Mesendoderm (in vitro differentiated cells): ENCODE measurements around the gene RNF13.
"Not testable (repeated sequence)": the region's sequence is repeated elsewhere in the genome, so short reads cannot be mapped to it uniquely, and the experiment has no call there.

ENCODE experiments used
- DNase-seq: peaks from one replicate; pipeline ENCODE4 v3.0.0; 2013
- H2AK5ac ChIP-seq: 2 replicates; pipeline ENCODE4 v1.6.1; 2013; ENCODE audit warnings: low read length, inconsistent platforms
- H2BK120ac ChIP-seq: 2 replicates; pipeline ENCODE4 v1.6.1; 2013; ENCODE audit warnings: low read depth, mild to moderate bottlenecking, low read length, moderate library complexity, mixed read lengths
- H2BK15ac ChIP-seq: replicated peaks from 2 replicates; pipeline ENCODE4 v1.6.1; 2013; ENCODE audit warnings: low read depth, mild to moderate bottlenecking, moderate library complexity
- H2BK5ac ChIP-seq: 2 replicates; pipeline ENCODE4 v1.6.1; 2013; ENCODE audit warnings: low read length, inconsistent platforms
- H3K18ac ChIP-seq: 2 replicates; pipeline ENCODE4 v1.6.1; 2013; ENCODE audit warnings: mild to moderate bottlenecking, low read length, mixed read lengths
- H3K23ac ChIP-seq: one replicate; pipeline ENCODE4 v1.6.1; 2013; ENCODE audit warnings: low read length
- H3K27ac ChIP-seq: 2 replicates; pipeline ENCODE4 v1.5.1; 2013; ENCODE audit warnings: low read depth, mild to moderate bottlenecking, inconsistent platforms, low read length, moderate library complexity
- H3K27me3 ChIP-seq: 2 replicates; pipeline ENCODE4 v1.6.1; 2013; ENCODE audit warnings: low read length, control low read depth, mild to moderate bottlenecking, inconsistent platforms; ENCODE audit not compliant: insufficient read depth, poor library complexity
- H3K36me3 ChIP-seq: 2 replicates; pipeline ENCODE4 v1.6.1; 2013; ENCODE audit warnings: low read length, inconsistent platforms; ENCODE audit not compliant: control insufficient read depth, insufficient read depth
- H3K4ac ChIP-seq: one replicate; pipeline ENCODE4 v1.6.1; 2013; ENCODE audit warnings: low read depth, mild to moderate bottlenecking, low read length, moderate library complexity
- H3K4me1 ChIP-seq: 2 replicates; pipeline ENCODE4 v1.6.1; 2013; ENCODE audit warnings: low read depth, low read length, inconsistent platforms; ENCODE audit not compliant: control insufficient read depth
- H3K4me2 ChIP-seq: 2 replicates; pipeline ENCODE4 v1.6.1; 2013; ENCODE audit warnings: low read length
- H3K4me3 ChIP-seq: 2 replicates; pipeline ENCODE4 v1.5.1; 2013; ENCODE audit warnings: mild to moderate bottlenecking, low read length
- H3K56ac ChIP-seq: one replicate; pipeline ENCODE4 v1.6.1; 2013; ENCODE audit warnings: low read length
- H3K79me1 ChIP-seq: 2 replicates; pipeline ENCODE4 v1.6.1; 2013; ENCODE audit warnings: low read length, inconsistent platforms
- H3K79me2 ChIP-seq: 2 replicates; pipeline ENCODE4 v1.6.1; 2013; ENCODE audit warnings: mild to moderate bottlenecking, low read length; ENCODE audit not compliant: control insufficient read depth, insufficient read depth
- H3K9ac ChIP-seq: 2 replicates; pipeline ENCODE4 v1.6.1; 2013; ENCODE audit warnings: low read length, inconsistent platforms
- H4K5ac ChIP-seq: one replicate; pipeline ENCODE4 v1.6.1; 2013; ENCODE audit warnings: low read length
- H4K8ac ChIP-seq: one replicate; pipeline ENCODE4 v1.6.1; 2013; ENCODE audit warnings: low read depth, mild to moderate bottlenecking, control low read depth, low read length, moderate library complexity
- WGBS: extraction: QIAGEN DNeasy Blood & Tissue Kit; methylation state at CpG from one replicate; pipeline ENCODE4 v1.1.7; 2013; ENCODE audit warnings: low lambda C conversion rate, missing lambda C conversion rate; ENCODE audit not compliant: insufficient coverage; ENCODE audit errors: extremely low coverage; 5-methylcytosine and 5-hydroxymethylcytosine counted together

RNF13 gene

GRCh38 chr3:149943966-149944365, 131.0 kb downstream of the RNF13 start:
- not testable (repeated sequence) for H3K27me3 ChIP-seq, H4K8ac ChIP-seq, H2BK120ac ChIP-seq, H3K4ac ChIP-seq, H3K4me2 ChIP-seq, H3K23ac ChIP-seq, H2BK5ac ChIP-seq, DNase-seq, H2BK15ac ChIP-seq, H4K5ac ChIP-seq, H3K79me2 ChIP-seq, H3K36me3 ChIP-seq, H3K27ac ChIP-seq, H3K4me3 ChIP-seq, H3K9ac ChIP-seq, H3K79me1 ChIP-seq, H3K18ac ChIP-seq, H2AK5ac ChIP-seq, H3K4me1 ChIP-seq, H3K56ac ChIP-seq
- no CpG with 5 or more reads among the region's 3 CpGs for WGBS

GRCh38 chr3:149947231-149947630, 134.2 kb downstream of the RNF13 start:
- no peaks in the 10 kb centered on the region for H3K4me1 ChIP-seq
- no peak overlapping the region for H4K8ac ChIP-seq
- H2BK5ac ChIP-seq = no peak overlapping the region
- H3K79me2 ChIP-seq = no peaks in the 10 kb centered on the region
- no peak overlapping the region for H3K4me2 ChIP-seq
- H3K27ac ChIP-seq = no peak overlapping the region
- no peak overlapping the region for H3K4ac ChIP-seq
- WGBS = no CpG with 5 or more reads among the region's 7 CpGs
- H3K4me3 ChIP-seq = no peak overlapping the region
- no peak overlapping the region for H2BK15ac ChIP-seq
- no peaks in the 10 kb centered on the region for H3K27me3 ChIP-seq
- no peak overlapping the region for H2BK120ac ChIP-seq
- no peak overlapping the region for H3K18ac ChIP-seq
- H3K56ac ChIP-seq = no peak overlapping the region
- H3K36me3 ChIP-seq = no peaks in the 10 kb centered on the region
- no peak overlapping the region for H3K9ac ChIP-seq
- no peak for DNase-seq
- H4K5ac ChIP-seq = no peak overlapping the region
- H3K23ac ChIP-seq = no peak overlapping the region
- no peak overlapping the region for H2AK5ac ChIP-seq
- no peaks in the 10 kb centered on the region for H3K79me1 ChIP-seq

- Histone ChIP-seq H3K9ac (no peak overlapping the region), H3K18ac (no peak overlapping the region), H3K79me1 (no peaks in the 10 kb centered on the region), H4K8ac (no peak overlapping the region), H3K4me2 (no peak overlapping the region), H2BK5ac (no peak overlapping the region), H3K79me2 (no peaks in the 10 kb centered on the region), H3K23ac (no peak overlapping the region), H3K56ac (no peak overlapping the region), H2BK15ac (no peak overlapping the region), H2BK120ac (no peak overlapping the region), H4K5ac (no peak overlapping the region), H3K4me3 (no peak overlapping the region), H2AK5ac (no peak overlapping the region), H3K36me3 (no peaks in the 10 kb centered on the region), H3K27me3 (no peaks in the 10 kb centered on the region), H3K27ac (no peak overlapping the region), H3K4me1 (no peaks in the 10 kb centered on the region), H3K4ac (no peak overlapping the region)
- no peak for DNase-seq
- WGBS = no CpG with 5 or more reads among the region's 2 CpGs
These were observed 136.2 kb downstream of the RNF13 start for GRCh38 chr3:149949181-149949580.

- Histone ChIP-seq H3K18ac (no peak overlapping the region), H3K23ac (no peak overlapping the region), H2BK120ac (no peak overlapping the region), H3K56ac (no peak overlapping the region), H3K4ac (no peak overlapping the region), H3K4me2 (no peak overlapping the region), H3K9ac (no peak overlapping the region), H3K79me1 (no peaks in the 10 kb centered on the region), H2AK5ac (no peak overlapping the region), H2BK5ac (no peak overlapping the region), H2BK15ac (no peak overlapping the region), H3K4me3 (no peak overlapping the region), H3K36me3 (no peaks in the 10 kb centered on the region), H4K5ac (no peak overlapping the region), H3K79me2 (no peaks in the 10 kb centered on the region), H3K27ac (no peak overlapping the region), H3K27me3 (no peaks in the 10 kb centered on the region), H3K4me1 (no peaks in the 10 kb centered on the region), H4K8ac (no peak overlapping the region)
- no peak for DNase-seq
- whole genome bisulfite sequencing = no CpG with 5 or more reads among the region's 1 CpG
These were observed 141.8 kb downstream of the RNF13 start for GRCh38 chr3:149954812-149955211.

GRCh38 chr3:149955449-149955848, 142.4 kb downstream of the RNF13 start:
- Histone ChIP-seq H2BK15ac (no peak overlapping the region), H3K4me3 (no peak overlapping the region), H3K23ac (no peak overlapping the region), H3K4me2 (no peak overlapping the region), H2BK5ac (no peak overlapping the region), H3K27me3 (no peaks in the 10 kb centered on the region), H2AK5ac (no peak overlapping the region), H2BK120ac (no peak overlapping the region), H3K79me1 (no peaks in the 10 kb centered on the region), H3K79me2 (no peaks in the 10 kb centered on the region), H3K4me1 (no peaks in the 10 kb centered on the region), H3K27ac (no peak overlapping the region), H3K9ac (no peak overlapping the region), H3K4ac (no peak overlapping the region), H3K36me3 (no peaks in the 10 kb centered on the region), H3K56ac (no peak overlapping the region), H4K5ac (no peak overlapping the region), H4K8ac (no peak overlapping the region), H3K18ac (no peak overlapping the region)
- no CpG with 5 or more reads among the region's 2 CpGs for WGBS
- no peak for DNase-seq

- no peak overlapping the region for H3K4ac ChIP-seq
- no CpG with 5 or more reads among the region's 3 CpGs for WGBS
These were observed 144.5 kb downstream of the RNF13 start for GRCh38 chr3:149957361-149958125.

More at GRCh38 chr3:149957361-149958125, 144.5 kb downstream of the RNF13 start:
- Histone ChIP-seq H3K9ac (no peak overlapping the region), H4K5ac (no peak overlapping the region), H3K56ac (no peak overlapping the region), H3K27ac (no peak overlapping the region), H3K36me3 (no peaks in the 10 kb centered on the region), H3K4me3 (no peak overlapping the region), H4K8ac (no peak overlapping the region), H2BK15ac (no peak overlapping the region), H3K4me1 (no peaks in the 10 kb centered on the region), H2BK120ac (no peak overlapping the region), H3K23ac (no peak overlapping the region), H3K27me3 (no peaks in the 10 kb centered on the region), H3K79me2 (peaks cover 1% of the 10 kb centered on the region), H2AK5ac (no peak overlapping the region), H3K79me1 (no peaks in the 10 kb centered on the region), H3K4me2 (no peak overlapping the region), H2BK5ac (no peak overlapping the region), H3K18ac (no peak overlapping the region)
- no peak for DNase-seq
